HG03064 (cell line): ENCODE data around the gene JTB.

Experiments used
- ATAC-seq: cut with Tn5 transposase; IDR thresholded peaks from one replicate; pipeline ENCODE4 v1.9.1; 2021; ENCODE audit warnings: low read depth; ENCODE audit not compliant: unreplicated experiment

Gene JTB

GRCh38 chr1:153956997-153957715, 20.3 kb downstream of the JTB start:
- ATAC-seq: no peak

- ATAC-seq: no peak
Measured at GRCh38 chr1:153954826-153955225, 22.6 kb downstream of the JTB start.

- no peak for ATAC-seq
Measured at GRCh38 chr1:153953859-153954365, 23.6 kb downstream of the JTB start.

- no peak for ATAC-seq
Measured at GRCh38 chr1:153951801-153952200, 25.7 kb downstream of the JTB start.

GRCh38 chr1:153951183-153951582, 26.3 kb downstream of the JTB start:
- no peak for ATAC-seq

- ATAC-seq: peak; percentile 62
Measured at GRCh38 chr1:153946622-153947241, 30.7 kb downstream of the JTB start, which contains the start of gene DENND4B. Gene DENND4B, minus strand, starts transcription at chr1:153946718. Its CDS starts 2,344 bp downstream, at chr1:153944374.

GRCh38 chr1:153945795-153946621, 31.5 kb downstream of the JTB start:
- peak; percentile 63 for ATAC-seq

- no peak for ATAC-seq
Measured at GRCh38 chr1:153945131-153945794, 32.2 kb downstream of the JTB start.

GRCh38 chr1:153944827-153945117, 32.7 kb downstream of the JTB start:
- ATAC-seq: no peak

- no peak for ATAC-seq
Measured at GRCh38 chr1:153944005-153944826, 33.3 kb downstream of the JTB start.

GRCh38 chr1:153942766-153943549, 34.5 kb downstream of the JTB start:
- ATAC-seq: no peak

GRCh38 chr1:153941826-153942725, 35.4 kb downstream of the JTB start:
- ATAC-seq: no peak

- ATAC-seq: no peak
Measured at GRCh38 chr1:153940756-153941155, 36.7 kb downstream of the JTB start.

GRCh38 chr1:153939476-153939875, 38.0 kb downstream of the JTB start:
- no peak for ATAC-seq

- ATAC-seq: no peak
Measured at GRCh38 chr1:153938996-153939395, 38.5 kb downstream of the JTB start.

GRCh38 chr1:153937331-153937730, 40.1 kb downstream of the JTB start:
- ATAC-seq: no peak

GRCh38 chr1:153936011-153936802, 41.3 kb downstream of the JTB start:
- ATAC-seq: no peak
